HG02884 (cell line): ENCODE measurements around the gene ADGRD1.

Experiments
- ATAC-seq: cut with Tn5 transposase; IDR thresholded peaks from one replicate; pipeline ENCODE4 v1.9.1; 2021; ENCODE audit warnings: mild to moderate bottlenecking, moderate library complexity; ENCODE audit not compliant: unreplicated experiment

The ADGRD1 gene

GRCh38 chr12:131020326-131021153, 66.8 kb downstream of the ADGRD1 start:
- no peak for ATAC-seq

GRCh38 chr12:131021154-131021541, 67.4 kb downstream of the ADGRD1 start:
- no peak for ATAC-seq

- no peak for ATAC-seq
Observed at GRCh38 chr12:131024026-131024425, 70.3 kb downstream of the ADGRD1 start.

- no peak for ATAC-seq
Observed at GRCh38 chr12:131024721-131025120, 71.0 kb downstream of the ADGRD1 start.

GRCh38 chr12:131025234-131025633, 71.5 kb downstream of the ADGRD1 start:
- no peak for ATAC-seq

GRCh38 chr12:131025939-131026702, 72.4 kb downstream of the ADGRD1 start:
- ATAC-seq = no peak

- ATAC-seq = no peak
Observed at GRCh38 chr12:131026754-131027153, 73.0 kb downstream of the ADGRD1 start.

GRCh38 chr12:131027264-131027663, 73.6 kb downstream of the ADGRD1 start:
- ATAC-seq = no peak

- no peak for ATAC-seq
Observed at GRCh38 chr12:131027876-131028586, 74.3 kb downstream of the ADGRD1 start.

- no peak for ATAC-seq
Observed at GRCh38 chr12:131028587-131029338, 75.1 kb downstream of the ADGRD1 start.

- no peak for ATAC-seq
Observed at GRCh38 chr12:131030472-131031328, 77.0 kb downstream of the ADGRD1 start.

- no peak for ATAC-seq
Observed at GRCh38 chr12:131032082-131032750, 78.5 kb downstream of the ADGRD1 start.

- no peak for ATAC-seq
Observed at GRCh38 chr12:131033486-131033885, 79.8 kb downstream of the ADGRD1 start.

- ATAC-seq = no peak
Observed at GRCh38 chr12:131033886-131034482, 80.3 kb downstream of the ADGRD1 start.

- no peak for ATAC-seq
Observed at GRCh38 chr12:131034631-131035244, 81.0 kb downstream of the ADGRD1 start.

- no peak for ATAC-seq
Observed at GRCh38 chr12:131035245-131035681, 81.6 kb downstream of the ADGRD1 start.

GRCh38 chr12:131038159-131038558, 84.5 kb downstream of the ADGRD1 start:
- no peak for ATAC-seq
